GM18873 (cell line): ENCODE results near the gene FCF1.

Experiments used
- ATAC-seq: cut with Tn5 transposase; IDR thresholded peaks from one replicate; pipeline ENCODE4 v1.9.1; 2021; ENCODE audit warnings: mild to moderate bottlenecking, moderate library complexity, moderate number of reproducible peaks; ENCODE audit not compliant: unreplicated experiment, low FRiP score

FCF1 gene

GRCh38 chr14:74762917-74763802, 50.2 kb downstream of the FCF1 start, which contains the start of gene YLPM1:
TSS of gene YLPM1 (plus strand) at chr14:74763316. CDS start at chr14:74763490, 174 bp downstream.
- ATAC-seq, result peak; percentile 93

- no peak for ATAC-seq
Measured at GRCh38 chr14:74763803-74764531, 51.0 kb downstream of the FCF1 start.

- no peak for ATAC-seq
Measured at GRCh38 chr14:74765721-74766120, 52.8 kb downstream of the FCF1 start.

DNA sequence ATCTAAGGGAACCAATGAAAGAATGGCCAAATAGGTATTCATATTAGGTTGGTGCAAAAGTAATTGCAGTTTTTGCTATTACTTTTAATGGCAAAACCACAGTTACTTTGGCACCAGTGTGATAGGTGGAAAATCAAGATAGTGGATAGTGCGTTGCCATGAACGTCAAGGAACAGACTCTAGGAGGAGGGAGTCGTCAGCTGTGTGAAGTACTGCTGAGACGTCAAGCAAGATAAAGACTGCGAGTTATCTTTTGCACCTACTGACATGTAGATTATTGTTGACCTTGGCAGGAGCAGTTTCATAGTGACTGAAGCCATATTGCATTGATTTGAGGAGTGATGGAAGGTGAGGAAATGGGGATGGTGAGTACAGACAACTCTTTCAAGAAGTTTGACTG, 58.5 kb downstream of the FCF1 start:
- no peak for ATAC-seq

DNA sequence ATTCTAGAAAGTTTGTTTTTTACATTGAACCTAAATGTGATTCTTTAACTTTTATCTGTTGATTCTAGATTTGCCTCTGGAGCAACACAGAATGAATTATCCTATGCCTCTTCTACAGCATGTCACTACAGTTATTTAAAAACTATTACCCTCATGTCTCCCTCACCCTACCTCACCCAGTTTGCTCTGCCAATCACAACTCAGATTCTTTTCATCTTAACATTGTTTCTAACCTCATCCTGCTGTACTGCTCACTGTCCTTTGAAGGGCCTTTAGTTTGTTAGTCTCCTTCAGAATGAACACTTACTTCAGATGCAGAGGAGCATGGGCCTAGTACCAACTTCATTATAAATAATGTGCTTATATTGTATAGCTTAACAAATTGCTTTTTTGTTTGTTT, 71.7 kb downstream of the FCF1 start:
- no peak for ATAC-seq

DNA sequence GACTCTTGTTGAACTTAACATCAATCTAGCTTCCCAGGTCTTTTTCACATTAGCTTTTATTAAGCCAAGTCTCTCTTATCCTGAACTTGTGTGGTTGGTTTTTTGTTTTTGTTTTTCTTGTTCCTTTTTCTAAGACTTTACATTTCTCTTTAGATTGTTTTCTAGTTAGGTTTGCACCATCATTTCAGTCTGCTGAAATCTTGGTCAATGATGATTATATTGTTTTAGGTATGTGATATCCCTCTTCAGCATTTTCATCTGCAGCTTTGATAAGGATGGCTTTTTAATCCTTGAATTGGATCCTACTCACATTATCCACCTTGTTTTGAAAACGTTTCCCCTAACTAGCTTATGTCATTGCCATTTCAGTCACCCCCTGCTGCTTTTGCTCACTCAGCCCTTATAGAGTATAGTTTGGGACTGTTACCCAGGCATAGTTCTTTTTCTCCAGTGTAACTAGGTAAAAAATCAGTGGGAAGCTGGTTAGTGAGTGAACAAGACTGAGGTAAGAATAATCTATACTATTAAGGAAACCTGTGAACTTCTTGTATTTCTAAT, 72.2 kb downstream of the FCF1 start:
- no peak for ATAC-seq

- no peak for ATAC-seq
Measured at GRCh38 chr14:74786796-74787315, 73.9 kb downstream of the FCF1 start.
